ENCODE measurements around the gene ATP7B.

The ATP7B gene

DNA sequence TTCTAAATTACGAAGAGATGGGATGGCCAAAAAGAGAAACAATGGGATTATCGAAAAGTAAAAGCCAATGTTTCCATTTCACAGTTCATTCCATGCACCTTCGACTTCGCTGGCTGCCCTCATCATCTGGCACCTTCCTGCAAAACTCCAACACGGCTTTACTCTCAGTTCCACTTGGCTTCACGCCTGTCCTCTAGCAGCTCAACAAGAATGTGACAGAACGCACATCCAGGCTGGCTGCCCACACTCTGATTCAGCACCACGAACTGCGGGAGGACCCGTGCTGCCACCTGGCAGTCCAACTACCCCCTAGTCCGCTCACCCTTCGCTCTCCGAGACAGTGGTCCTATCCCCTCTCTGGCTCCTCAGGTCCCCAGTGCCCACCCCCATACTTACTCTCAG is 11.7 kb downstream of the ATP7B start:
- Histone ChIP-seq H3K27me3 (ENCODE audit: insufficient read depth, low read length, poor library complexity) (peaks cover 16% of the 10 kb centered on the region), H3K4me2 (ENCODE audit: insufficient read depth, low read length) (no peak overlapping the region), H3K9me3 (ENCODE audit: insufficient read depth, low read length, severe bottlenecking) (no peaks in the 10 kb centered on the region), H2AFZ (ENCODE audit: low read depth, low read length) (no peak overlapping the region), H3K79me2 (ENCODE audit: insufficient read depth, low read length) (no peaks in the 10 kb centered on the region), H3K27ac (ENCODE audit: low read length) (no peak overlapping the region), H3K36me3 (ENCODE audit: insufficient read depth, low read length) (no peaks in the 10 kb centered on the region), H3K9ac (ENCODE audit: low read depth, low read length) (no peak overlapping the region), H3K4me3 (ENCODE audit: low read depth in 1 of 2, low read length in 2 of 2) (no peak overlapping the region), H3K4me1 (ENCODE audit: insufficient read depth, low read length) (no peaks in the 10 kb centered on the region), H4K20me1 (ENCODE audit: insufficient read depth, low read length) (no peaks in the 10 kb centered on the region)
- DNase-seq (no peak), ATAC-seq (ENCODE audit: insufficient read depth, low read depth) (no peak)
- no peak for TF ChIP-seq EZH2 (IDR thresholded peaks at IDR 0.05; ENCODE audit: borderline replicate concordance, low read depth, low read length, severe bottlenecking)
- TF ChIP-seq, protein P1, sequence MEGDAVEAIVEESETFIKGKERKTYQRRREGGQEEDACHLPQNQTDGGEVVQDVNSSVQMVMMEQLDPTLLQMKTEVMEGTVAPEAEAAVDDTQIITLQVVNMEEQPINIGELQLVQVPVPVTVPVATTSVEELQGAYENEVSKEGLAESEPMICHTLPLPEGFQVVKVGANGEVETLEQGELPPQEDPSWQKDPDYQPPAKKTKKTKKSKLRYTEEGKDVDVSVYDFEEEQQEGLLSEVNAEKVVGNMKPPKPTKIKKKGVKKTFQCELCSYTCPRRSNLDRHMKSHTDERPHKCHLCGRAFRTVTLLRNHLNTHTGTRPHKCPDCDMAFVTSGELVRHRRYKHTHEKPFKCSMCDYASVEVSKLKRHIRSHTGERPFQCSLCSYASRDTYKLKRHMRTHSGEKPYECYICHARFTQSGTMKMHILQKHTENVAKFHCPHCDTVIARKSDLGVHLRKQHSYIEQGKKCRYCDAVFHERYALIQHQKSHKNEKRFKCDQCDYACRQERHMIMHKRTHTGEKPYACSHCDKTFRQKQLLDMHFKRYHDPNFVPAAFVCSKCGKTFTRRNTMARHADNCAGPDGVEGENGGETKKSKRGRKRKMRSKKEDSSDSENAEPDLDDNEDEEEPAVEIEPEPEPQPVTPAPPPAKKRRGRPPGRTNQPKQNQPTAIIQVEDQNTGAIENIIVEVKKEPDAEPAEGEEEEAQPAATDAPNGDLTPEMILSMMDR (IDR thresholded peaks at IDR 0.05; ENCODE audit: borderline replicate concordance, extremely low read depth, low read length, poor library complexity, severe bottlenecking): no peak

DNA sequence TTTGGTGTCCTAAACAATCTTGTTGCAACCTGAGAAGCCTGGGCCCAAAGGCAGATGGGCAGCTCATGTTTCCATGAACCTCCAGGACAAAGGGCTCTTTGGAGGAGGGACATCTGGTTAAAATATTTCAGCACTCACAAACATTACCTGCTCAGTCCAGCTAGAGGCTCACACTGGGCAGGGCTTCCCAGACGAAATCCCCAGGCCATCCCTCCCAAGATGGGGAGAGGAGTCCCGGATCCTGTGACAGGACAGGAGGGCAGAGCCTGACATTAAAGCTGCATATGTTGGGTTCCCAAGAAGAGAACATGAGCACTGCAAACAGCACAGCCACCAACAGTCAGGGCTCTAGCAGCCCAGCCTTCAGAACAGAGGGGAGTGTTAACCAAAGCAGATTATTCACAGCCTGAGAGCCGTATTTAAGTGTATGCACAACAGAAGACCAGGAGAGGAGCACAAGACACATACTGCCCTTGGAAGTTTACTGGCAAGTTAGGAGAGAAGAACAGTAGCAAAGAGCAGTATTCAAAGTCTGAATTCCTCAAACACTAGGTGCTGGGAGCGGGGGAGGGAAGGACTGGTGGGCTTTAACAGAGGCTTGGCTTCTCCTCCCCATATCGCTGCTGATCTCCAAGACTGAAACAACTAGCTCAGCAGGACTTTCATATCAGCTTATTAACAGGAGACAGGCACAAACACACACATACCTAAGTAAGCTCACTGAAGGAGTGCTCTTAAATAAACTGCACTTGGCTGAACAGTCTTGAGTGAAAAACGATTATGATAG is 12.3 kb downstream of the ATP7B start:
- no peak for ATAC-seq (ENCODE audit: insufficient read depth, low read depth)
- Histone ChIP-seq H3K27ac (ENCODE audit: low read length) (no peak overlapping the region), H3K4me3 (ENCODE audit: low read depth in 1 of 2, low read length in 2 of 2) (no peak overlapping the region), H3K9me3 (ENCODE audit: insufficient read depth, low read length, severe bottlenecking) (no peaks in the 10 kb centered on the region), H2AFZ (ENCODE audit: low read depth, low read length) (no peak overlapping the region), H3K79me2 (ENCODE audit: insufficient read depth, low read length) (no peaks in the 10 kb centered on the region), H3K36me3 (ENCODE audit: insufficient read depth, low read length) (no peaks in the 10 kb centered on the region), H4K20me1 (ENCODE audit: insufficient read depth, low read length) (no peaks in the 10 kb centered on the region), H3K27me3 (ENCODE audit: insufficient read depth, low read length, poor library complexity) (peaks cover 18% of the 10 kb centered on the region), H3K9ac (ENCODE audit: low read depth, low read length) (no peak overlapping the region), H3K4me2 (ENCODE audit: insufficient read depth, low read length) (no peak overlapping the region), H3K4me1 (ENCODE audit: insufficient read depth, low read length) (no peaks in the 10 kb centered on the region)
- TF ChIP-seq, protein P1 (IDR thresholded peaks at IDR 0.05; ENCODE audit: borderline replicate concordance, extremely low read depth, low read length, poor library complexity, severe bottlenecking): no peak
- no peak for TF ChIP-seq EZH2 (IDR thresholded peaks at IDR 0.05; ENCODE audit: borderline replicate concordance, low read depth, low read length, severe bottlenecking)
- DNase-seq: no peak

DNA sequence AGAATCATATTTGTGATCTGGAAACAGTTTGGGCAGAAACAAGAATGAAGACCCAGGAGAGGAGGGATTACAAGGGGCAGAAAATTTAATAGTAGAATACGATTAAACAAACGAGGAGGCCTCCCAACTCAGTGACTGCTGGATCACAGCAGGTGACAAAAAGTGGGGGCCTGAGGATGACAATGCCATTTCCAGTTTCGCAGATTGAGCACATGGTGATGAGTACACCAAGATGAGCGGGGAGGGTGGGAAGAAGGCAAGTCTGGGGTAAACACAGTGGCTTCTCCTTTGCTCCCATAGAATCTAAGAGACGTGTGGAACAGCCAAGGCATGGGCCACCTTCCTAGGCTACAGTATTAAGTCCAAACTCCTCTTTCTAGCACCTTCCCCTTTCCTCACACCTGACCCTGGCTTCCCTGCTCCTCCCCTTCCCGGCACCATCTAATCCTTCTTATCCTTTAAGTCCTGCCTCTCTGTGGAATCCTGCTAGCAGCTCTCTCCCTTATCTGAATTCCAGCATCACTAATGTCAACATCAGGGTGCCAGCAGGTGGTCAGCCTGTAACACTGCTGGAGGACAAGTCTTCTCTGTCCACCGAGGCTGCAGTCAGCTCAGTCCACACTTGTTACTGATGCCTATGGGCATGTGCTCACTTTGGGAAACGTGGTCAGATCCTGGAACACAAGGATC is 13.5 kb downstream of the ATP7B start:
- no peak for DNase-seq

More for the DNA sequence above, 13.5 kb downstream of the ATP7B start:
- ATAC-seq (ENCODE audit: insufficient read depth, low read depth): no peak
- Histone ChIP-seq H3K4me2 (ENCODE audit: insufficient read depth, low read length) (no peak overlapping the region), H3K27me3 (ENCODE audit: insufficient read depth, low read length, poor library complexity) (peaks cover 18% of the 10 kb centered on the region), H3K27ac (ENCODE audit: low read length) (no peak overlapping the region), H2AFZ (ENCODE audit: low read depth, low read length) (no peak overlapping the region), H3K4me3 (ENCODE audit: low read depth in 1 of 2, low read length in 2 of 2) (no peak overlapping the region), H3K4me1 (ENCODE audit: insufficient read depth, low read length) (no peaks in the 10 kb centered on the region), H4K20me1 (ENCODE audit: insufficient read depth, low read length) (no peaks in the 10 kb centered on the region), H3K79me2 (ENCODE audit: insufficient read depth, low read length) (no peaks in the 10 kb centered on the region), H3K36me3 (ENCODE audit: insufficient read depth, low read length) (no peaks in the 10 kb centered on the region), H3K9me3 (ENCODE audit: insufficient read depth, low read length, severe bottlenecking) (no peaks in the 10 kb centered on the region), H3K9ac (ENCODE audit: low read depth, low read length) (no peak overlapping the region)
- TF ChIP-seq, protein P1 (IDR thresholded peaks at IDR 0.05; ENCODE audit: borderline replicate concordance, extremely low read depth, low read length, poor library complexity, severe bottlenecking): no peak
- TF ChIP-seq EZH2 (IDR thresholded peaks at IDR 0.05; ENCODE audit: borderline replicate concordance, low read depth, low read length, severe bottlenecking): no peak

All from DND-41 (cell line).